ENCODE data around the gene HCFC1. TPM values are rescaled to one million over a fixed set of nuclear protein-coding genes. Genes with fewer than 3 reads are reported as not detected.

HCFC1 gene
- polyA plus RNA-seq (2013, experiment 1 of 2): 27.2 TPM
- 23.7 TPM for polyA plus RNA-seq (2013, experiment 2 of 2)

DNA sequence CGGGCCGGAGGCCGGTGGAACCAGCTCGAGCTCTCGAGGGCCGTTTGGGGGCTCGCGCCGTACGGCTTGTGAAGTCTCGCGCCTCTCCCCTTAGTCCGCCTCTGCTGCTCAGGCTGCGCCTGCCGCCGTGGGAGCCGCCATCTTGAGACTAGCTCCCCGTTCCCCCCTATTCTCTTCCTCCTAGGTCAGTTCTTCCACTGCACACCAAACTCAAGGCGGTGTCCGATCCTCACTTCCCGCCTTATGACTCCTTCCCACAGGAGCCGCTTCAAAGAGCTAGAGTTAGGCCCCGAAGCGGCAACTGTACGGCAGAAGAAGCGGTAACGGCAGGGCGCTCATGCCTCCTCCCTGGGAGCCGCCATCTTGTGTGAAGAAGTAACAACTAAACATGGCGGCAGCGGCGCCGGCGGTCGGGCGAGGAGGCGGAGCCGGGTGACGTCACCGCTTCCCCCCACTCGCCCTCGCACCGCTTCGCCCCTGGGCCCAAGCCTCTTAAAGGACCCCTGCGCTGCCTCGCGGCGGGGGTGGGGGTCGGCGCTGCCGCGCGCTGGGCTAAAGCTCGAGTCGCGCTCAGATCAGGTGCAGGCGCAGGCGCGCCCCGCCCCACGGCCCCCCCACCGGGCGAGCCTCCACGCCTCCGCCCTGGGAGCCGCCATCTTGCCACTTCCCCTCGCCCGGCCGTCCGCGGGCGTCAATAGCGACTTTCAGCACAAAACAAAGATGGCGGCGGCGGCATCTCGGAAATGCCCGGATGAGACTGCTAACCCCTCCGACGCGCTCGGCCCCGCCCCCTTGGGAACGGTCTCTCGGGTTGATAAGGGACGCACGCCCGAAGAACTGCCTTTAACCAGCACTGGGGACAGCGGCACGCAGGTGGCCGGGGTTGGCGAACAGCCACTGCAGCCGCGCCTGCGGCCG, at the start of gene HCFC1:
TSS of gene HCFC1 (minus strand) at position 369 of the 918 bp plus-strand sequence. CDS start 978 bp downstream, outside the sequence.
- no peaks in the 10 kb centered on the region for H3K9me3 ChIP-seq (ENCODE audit: control insufficient read depth, low read length)

DNA sequence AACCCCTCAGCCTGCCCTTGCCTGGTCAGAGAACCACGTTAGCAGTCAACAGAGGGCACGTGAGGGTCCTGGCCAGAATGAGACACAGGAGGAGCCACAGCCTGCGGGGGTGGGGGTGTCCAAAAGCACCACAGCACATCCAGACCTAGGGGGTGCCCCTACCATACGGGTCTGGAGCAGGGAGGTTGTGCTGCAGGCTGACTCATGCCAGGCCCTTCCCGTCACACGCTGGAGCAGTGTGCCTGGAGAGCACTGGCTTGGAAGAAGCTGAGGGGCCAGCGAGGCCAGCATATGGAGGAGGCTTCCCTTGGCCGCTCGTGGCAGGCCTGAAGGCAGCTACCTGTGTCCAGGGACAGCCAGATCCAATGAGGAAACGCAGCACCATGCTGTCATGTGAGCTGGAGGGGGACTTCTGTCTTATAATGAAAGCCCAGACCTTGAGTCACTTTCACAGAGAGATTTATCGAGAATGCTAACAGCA, 49.6 kb upstream of the HCFC1 start:
- Histone ChIP-seq H3K14ac (ENCODE audit: low read length in 2 of 2) (no peak overlapping the region), H3K27me3 (ENCODE audit: control insufficient read depth in 1 of 2, insufficient read depth in 1 of 2, low read length in 2 of 2) (peaks cover 0 to 21% of the 10 kb centered on the region in 2 experiments), H3K4ac (ENCODE audit: low read depth in 1 of 2, low read length in 2 of 2) (peak overlapping the region in 1 of 2 experiments; percentile 64), H2BK5ac (ENCODE audit: low read depth, low read length, poor library complexity, severe bottlenecking) (no peak overlapping the region), H2BK12ac (ENCODE audit: low read length in 2 of 2) (peak overlapping the region in 1 of 2 experiments; percentile 1), H3K4me2 (ENCODE audit: low read length, poor library complexity, severe bottlenecking) (no peak overlapping the region), H4K91ac (ENCODE audit: low read length) (peak overlapping the region; percentile 27), H3K9me3 (ENCODE audit: control insufficient read depth, low read length) (no peaks in the 10 kb centered on the region), H3K4me1 (ENCODE audit: control insufficient read depth, insufficient read depth, low read depth, low read length) (peaks cover 33% of the 10 kb centered on the region), H2BK120ac (ENCODE audit: low read depth, low read length) (no peak overlapping the region), H3K4me3 (ENCODE audit: insufficient read depth in 1 of 2, low read depth in 1 of 2, low read length in 2 of 2) (no peak overlapping the region), H3K79me1 (replicated peaks; ENCODE audit: low read length, poor library complexity, severe bottlenecking) (peaks cover 13% of the 10 kb centered on the region), H2AFZ (ENCODE audit: low read depth, low read length) (no peak overlapping the region), H3K23ac (ENCODE audit: low read length in 2 of 2) (no peak overlapping the region), H3K18ac (ENCODE audit: low read depth in 1 of 2, low read length in 2 of 2) (peak overlapping the region; percentile 33 to 71), H2BK15ac (ENCODE audit: low read depth, poor library complexity, severe bottlenecking) (no peak overlapping the region), H3K36me3 (ENCODE audit: control insufficient read depth in 1 of 2, insufficient read depth in 2 of 2, low read depth in 1 of 2, low read length in 2 of 2) (peaks cover 20 to 32% of the 10 kb centered on the region in 2 experiments), H3K9ac (ENCODE audit: low read length) (peak overlapping the region; percentile 88), H4K8ac (ENCODE audit: low read length) (peak overlapping the region; percentile 54), H2AK5ac (ENCODE audit: low read length, severe bottlenecking) (no peak overlapping the region), H3K27ac (ENCODE audit: low read length, poor library complexity, severe bottlenecking) (peak overlapping the region; percentile 88)
- peak; percentile 83 for DNase-seq
- 49% methylated on average over 11 of the region's 11 CpGs for WGBS

More for the DNA sequence above, at the start of gene HCFC1:
- Histone ChIP-seq H3K27ac (ENCODE audit: low read length, poor library complexity, severe bottlenecking) (peak within 1 kb of the TSS; percentile 99), H3K27me3 (ENCODE audit: control insufficient read depth in 1 of 2, insufficient read depth in 1 of 2, low read length in 2 of 2) (no peaks in the 10 kb centered on the region), H3K9ac (ENCODE audit: low read length) (peak within 1 kb of the TSS; percentile 98), H3K4me2 (ENCODE audit: low read length, poor library complexity, severe bottlenecking) (peak within 1 kb of the TSS; percentile 59), H3K79me1 (replicated peaks; ENCODE audit: low read length, poor library complexity, severe bottlenecking) (no peaks in the 10 kb centered on the region), H2BK12ac (ENCODE audit: low read length in 2 of 2) (peak within 1 kb of the TSS in 1 of 2 experiments; percentile 82), H3K14ac (ENCODE audit: low read length in 2 of 2) (peak within 1 kb of the TSS in 1 of 2 experiments; percentile 87), H2BK120ac (ENCODE audit: low read depth, low read length) (peak within 1 kb of the TSS; percentile 73), H3K4me3 (ENCODE audit: insufficient read depth in 1 of 2, low read depth in 1 of 2, low read length in 2 of 2) (peak within 1 kb of the TSS; percentile 87 to 99), H3K4ac (ENCODE audit: low read depth in 1 of 2, low read length in 2 of 2) (peak within 1 kb of the TSS; percentile 97 to 100), H3K36me3 (ENCODE audit: control insufficient read depth in 1 of 2, insufficient read depth in 2 of 2, low read depth in 1 of 2, low read length in 2 of 2) (peaks cover 0 to 17% of the 10 kb centered on the region in 2 experiments), H3K4me1 (ENCODE audit: control insufficient read depth, insufficient read depth, low read depth, low read length) (peaks cover 30% of the 10 kb centered on the region), H3K23ac (ENCODE audit: low read length in 2 of 2) (peak within 1 kb of the TSS; percentile 52 to 89), H4K8ac (ENCODE audit: low read length) (peak within 1 kb of the TSS; percentile 96), H3K18ac (ENCODE audit: low read depth in 1 of 2, low read length in 2 of 2) (peak within 1 kb of the TSS; percentile 94 to 96), H2AK5ac (ENCODE audit: low read length, severe bottlenecking) (peak within 1 kb of the TSS; percentile 78), H2BK15ac (ENCODE audit: low read depth, poor library complexity, severe bottlenecking) (peak within 1 kb of the TSS; percentile 69), H2BK5ac (ENCODE audit: low read depth, low read length, poor library complexity, severe bottlenecking) (peak within 1 kb of the TSS; percentile 92), H2AFZ (ENCODE audit: low read depth, low read length) (no peak within 1 kb of the TSS), H4K91ac (ENCODE audit: low read length) (peak within 1 kb of the TSS; percentile 99)
- WGBS: under 1% methylated on average over 51 of the region's 96 CpGs
- peak; percentile 89 for DNase-seq

DNA sequence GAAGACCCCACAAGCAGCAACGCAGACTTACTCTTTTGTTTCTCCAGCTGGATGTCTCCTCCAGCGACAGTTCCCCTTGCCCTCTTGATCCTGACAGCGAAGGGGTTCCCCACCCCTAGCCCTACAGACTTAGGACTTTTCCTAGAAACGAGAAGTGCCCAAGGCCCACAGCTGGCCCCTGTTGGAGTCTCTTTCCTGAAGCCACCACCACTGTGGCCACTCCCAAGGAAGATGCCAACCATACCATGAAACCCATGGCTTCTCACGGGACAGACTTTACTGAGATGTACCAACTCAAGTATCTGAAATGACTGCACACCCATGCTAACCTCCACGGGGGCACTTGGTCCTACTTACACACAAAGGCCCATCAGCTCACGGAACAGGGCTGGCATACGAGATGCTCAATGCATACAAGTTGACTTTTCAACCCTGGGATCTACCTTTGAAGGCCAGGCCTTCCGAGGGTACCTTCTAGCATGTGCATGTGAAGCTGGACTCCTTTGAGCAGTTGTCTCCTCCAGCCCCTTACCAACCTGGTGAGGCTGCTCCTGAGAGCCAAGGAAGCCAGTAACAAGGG, 49.0 kb upstream of the HCFC1 start:
- 90% methylated on average over 9 of the region's 9 CpGs for WGBS
- Histone ChIP-seq H2BK120ac (ENCODE audit: low read depth, low read length) (no peak overlapping the region), H2AK5ac (ENCODE audit: low read length, severe bottlenecking) (no peak overlapping the region)

More for the DNA sequence above, 49.0 kb upstream of the HCFC1 start:
- H3K4me2 ChIP-seq (ENCODE audit: low read length, poor library complexity, severe bottlenecking): peak overlapping the region; percentile 61
- DNase-seq: peak; percentile 13
- peak overlapping the region; percentile 79 to 96 for H3K18ac ChIP-seq (ENCODE audit: low read depth in 1 of 2, low read length in 2 of 2)
- no peaks in the 10 kb centered on the region for H3K9me3 ChIP-seq (ENCODE audit: control insufficient read depth, low read length)
- peaks cover 26 to 37% of the 10 kb centered on the region in 2 experiments for H3K36me3 ChIP-seq (ENCODE audit: control insufficient read depth in 1 of 2, insufficient read depth in 2 of 2, low read depth in 1 of 2, low read length in 2 of 2)
- H4K8ac ChIP-seq (ENCODE audit: low read length): peak overlapping the region; percentile 95
- peak overlapping the region; percentile 88 for H3K27ac ChIP-seq (ENCODE audit: low read length, poor library complexity, severe bottlenecking)
- peak overlapping the region; percentile 39 to 78 for H2BK12ac ChIP-seq (ENCODE audit: low read length in 2 of 2)
- no peak overlapping the region for H2AFZ ChIP-seq (ENCODE audit: low read depth, low read length)
- peaks cover 16% of the 10 kb centered on the region for H3K79me1 ChIP-seq (replicated peaks; ENCODE audit: low read length, poor library complexity, severe bottlenecking)
- peak overlapping the region; percentile 97 for H4K91ac ChIP-seq (ENCODE audit: low read length)
- no peak overlapping the region for H2BK5ac ChIP-seq (ENCODE audit: low read depth, low read length, poor library complexity, severe bottlenecking)
- H3K9ac ChIP-seq (ENCODE audit: low read length): peak overlapping the region; percentile 88
- H3K4me1 ChIP-seq (ENCODE audit: control insufficient read depth, insufficient read depth, low read depth, low read length): peaks cover 33% of the 10 kb centered on the region
- H3K4me3 ChIP-seq (ENCODE audit: insufficient read depth in 1 of 2, low read depth in 1 of 2, low read length in 2 of 2): peak overlapping the region in 1 of 2 experiments; percentile 75
- H3K23ac ChIP-seq (ENCODE audit: low read length in 2 of 2): no peak overlapping the region
- peak overlapping the region; percentile 87 to 95 for H3K4ac ChIP-seq (ENCODE audit: low read depth in 1 of 2, low read length in 2 of 2)
- peak overlapping the region in 1 of 2 experiments; percentile 48 for H3K14ac ChIP-seq (ENCODE audit: low read length in 2 of 2)
- H2BK15ac ChIP-seq (ENCODE audit: low read depth, poor library complexity, severe bottlenecking): no peak overlapping the region
- peaks cover 0 to 19% of the 10 kb centered on the region in 2 experiments for H3K27me3 ChIP-seq (ENCODE audit: control insufficient read depth in 1 of 2, insufficient read depth in 1 of 2, low read length in 2 of 2)

Data from mesenchymal stem cell (in vitro differentiated cells and primary cell).